Fibroblast of skin of abdomen (primary cell): ENCODE results near the gene CBLL1. TPM values are rescaled to one million over a fixed set of nuclear protein-coding genes. Genes with fewer than 3 reads are reported as not detected.

ENCODE experiments used
- DNase-seq: peaks from one replicate; pipeline ENCODE4 v3.0.0-alpha.2; 2013
- polyA plus RNA-seq, 2 experiments: library from polyadenylated mRNA; unstranded; fragments of 120-200 nt; gene quantifications; one replicate each; pipeline ENCODE4 v1.2.1, GENCODE V29; 2013; ENCODE audit not compliant: insufficient read length in 2 of 2

The CBLL1 gene, protein sequence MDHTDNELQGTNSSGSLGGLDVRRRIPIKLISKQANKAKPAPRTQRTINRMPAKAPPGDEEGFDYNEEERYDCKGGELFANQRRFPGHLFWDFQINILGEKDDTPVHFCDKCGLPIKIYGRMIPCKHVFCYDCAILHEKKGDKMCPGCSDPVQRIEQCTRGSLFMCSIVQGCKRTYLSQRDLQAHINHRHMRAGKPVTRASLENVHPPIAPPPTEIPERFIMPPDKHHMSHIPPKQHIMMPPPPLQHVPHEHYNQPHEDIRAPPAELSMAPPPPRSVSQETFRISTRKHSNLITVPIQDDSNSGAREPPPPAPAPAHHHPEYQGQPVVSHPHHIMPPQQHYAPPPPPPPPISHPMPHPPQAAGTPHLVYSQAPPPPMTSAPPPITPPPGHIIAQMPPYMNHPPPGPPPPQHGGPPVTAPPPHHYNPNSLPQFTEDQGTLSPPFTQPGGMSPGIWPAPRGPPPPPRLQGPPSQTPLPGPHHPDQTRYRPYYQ
- polyA plus RNA-seq (2013, experiment 1 of 2; ENCODE audit: insufficient read length), result 20.8 TPM
- polyA plus RNA-seq (2013, experiment 2 of 2; ENCODE audit: insufficient read length), result 20.7 TPM

DNA sequence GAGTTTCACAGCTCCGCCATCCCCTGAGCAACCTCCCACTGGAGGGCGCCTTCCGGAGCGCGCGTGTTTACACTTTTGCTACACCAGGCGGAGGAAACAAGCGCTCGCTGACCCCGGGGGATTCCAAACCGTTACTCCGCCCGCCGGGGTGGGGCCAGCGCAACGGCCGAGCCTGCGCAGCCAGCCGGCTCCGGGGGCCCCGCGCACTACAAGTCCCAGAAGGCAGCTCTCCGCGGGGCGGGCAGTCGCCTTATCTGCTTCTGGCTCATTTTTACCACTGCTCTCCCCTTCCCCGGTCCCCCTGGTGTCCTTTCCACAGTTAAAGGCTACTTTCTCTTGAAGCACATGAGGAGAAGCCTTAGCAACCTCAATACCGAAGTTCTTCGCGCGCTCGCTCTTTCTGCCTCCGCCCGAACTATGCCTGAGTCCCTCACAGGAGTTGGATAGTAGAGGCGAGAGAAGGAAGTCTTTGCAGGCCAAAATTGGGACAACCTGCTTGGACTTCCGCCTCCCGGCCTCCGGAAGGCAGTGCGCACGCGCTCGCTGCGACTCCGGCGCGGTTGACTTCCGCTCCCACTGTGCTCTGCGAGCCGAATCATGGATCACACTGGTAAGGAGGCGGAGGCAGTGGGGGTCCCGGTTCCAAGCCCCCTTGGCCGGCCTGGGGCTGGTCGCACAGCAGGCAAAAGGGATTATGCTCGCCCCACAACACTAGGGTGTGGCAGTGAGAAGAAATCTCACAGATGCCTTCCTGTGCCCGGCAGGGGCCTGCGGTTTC is at the start of gene CBLL1:
Gene CBLL1, plus strand, starts transcription at position 576 of the 778 bp plus-strand sequence. Its CDS starts 22 bp downstream, at position 598.
- peak; percentile 96 for DNase-seq

DNA sequence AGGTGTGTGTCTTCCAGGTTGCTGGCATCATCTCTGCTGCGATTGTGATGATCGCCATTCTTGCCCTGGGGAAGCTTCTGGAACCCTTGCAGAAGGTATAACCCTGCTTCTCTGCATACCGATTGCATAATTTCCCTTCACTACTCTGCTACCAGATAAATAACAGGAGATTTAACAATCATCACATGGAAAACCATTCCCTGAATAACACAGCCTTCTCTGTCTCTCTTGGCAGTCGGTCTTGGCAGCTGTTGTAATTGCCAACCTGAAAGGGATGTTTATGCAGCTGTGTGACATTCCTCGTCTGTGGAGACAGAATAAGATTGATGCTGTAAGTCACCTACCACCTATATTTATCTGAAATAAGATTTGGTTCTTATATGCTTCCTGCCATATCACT is 49.6 kb upstream of the CBLL1 start:
- peak; percentile 53 for DNase-seq

DNA sequence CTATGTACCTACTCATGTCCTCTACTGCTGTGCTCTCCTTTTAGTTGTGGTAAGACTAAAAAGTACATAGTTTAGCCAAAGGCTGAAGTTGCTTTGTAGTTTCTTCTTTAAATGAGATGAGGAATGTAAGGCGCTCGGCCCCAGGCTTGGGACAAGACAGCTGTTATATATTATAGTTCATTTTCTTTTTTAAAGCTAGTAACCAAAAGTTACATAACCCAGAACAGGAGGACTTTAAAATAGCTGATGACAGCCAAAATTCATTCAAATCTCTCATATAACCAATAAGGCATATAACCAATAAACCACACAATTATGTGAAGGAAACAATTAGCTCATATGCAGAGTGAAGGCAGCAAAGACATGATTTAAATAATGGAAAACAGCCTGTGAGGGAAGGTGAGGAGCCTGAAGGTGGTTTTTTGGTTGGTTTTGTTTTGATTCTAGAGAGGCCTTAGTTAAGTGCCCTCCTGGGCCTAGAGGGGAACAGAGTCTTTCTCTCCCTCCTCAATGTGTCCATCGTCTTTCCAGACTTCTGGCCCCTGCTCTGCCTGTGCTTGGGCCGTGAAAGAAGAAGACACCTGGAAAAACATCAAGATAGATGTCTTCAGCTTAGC is 47.5 kb upstream of the CBLL1 start:
- peak; percentile 60 for DNase-seq

DNA sequence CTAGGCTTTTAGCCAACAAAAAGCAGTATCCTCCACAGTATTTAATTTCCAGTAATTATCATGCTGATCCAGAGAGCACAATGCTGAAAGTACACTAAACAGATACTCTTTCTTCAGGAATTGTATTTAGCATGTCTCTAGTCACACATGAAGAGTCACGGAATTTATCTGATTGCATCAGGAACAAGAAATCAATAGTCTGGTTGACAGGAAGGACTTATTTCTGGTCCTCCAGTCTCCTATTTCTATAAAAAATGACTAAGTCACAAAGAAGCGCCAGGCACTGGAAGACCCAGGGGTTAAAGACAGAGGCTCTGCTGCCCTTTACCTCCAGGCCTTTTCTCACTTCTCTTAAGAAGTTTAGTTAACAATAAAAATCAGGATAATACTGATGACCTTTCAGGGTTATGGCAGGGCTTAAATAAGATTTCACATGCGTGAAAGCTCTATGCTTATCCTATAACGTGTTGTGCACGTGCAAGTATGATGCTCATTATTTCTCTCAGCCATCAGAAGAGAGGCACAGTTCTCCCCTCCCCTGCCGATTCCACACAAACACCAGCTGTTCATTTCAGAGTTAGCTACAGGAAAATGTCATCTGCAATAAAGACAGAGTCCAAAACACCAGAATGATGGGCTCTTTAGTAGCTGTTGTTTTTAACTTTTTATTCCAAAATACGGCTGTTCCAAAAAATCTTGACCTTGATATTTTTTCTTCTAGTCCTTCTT is 46.5 kb upstream of the CBLL1 start:
- DNase-seq, result no peak

DNA sequence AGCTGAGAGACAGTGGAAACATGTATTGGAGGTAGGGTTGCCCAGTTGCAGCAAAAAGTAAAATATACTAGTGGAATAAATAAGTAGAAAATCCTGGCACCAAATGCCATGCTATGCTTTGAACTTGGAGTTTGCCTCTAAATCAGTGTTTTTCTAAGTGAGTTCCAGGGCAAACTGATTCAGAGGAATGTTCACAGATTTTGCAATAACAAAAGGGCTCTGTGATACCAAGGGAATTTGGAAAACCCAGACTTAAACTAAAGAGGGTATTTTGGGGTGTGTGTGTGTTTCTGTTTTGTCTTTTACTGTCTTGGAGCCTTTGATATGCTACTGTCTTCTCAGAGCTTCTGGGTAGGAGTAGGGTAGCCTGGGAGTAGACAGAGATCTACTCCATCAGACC is 43.4 kb upstream of the CBLL1 start:
- no peak for DNase-seq

DNA sequence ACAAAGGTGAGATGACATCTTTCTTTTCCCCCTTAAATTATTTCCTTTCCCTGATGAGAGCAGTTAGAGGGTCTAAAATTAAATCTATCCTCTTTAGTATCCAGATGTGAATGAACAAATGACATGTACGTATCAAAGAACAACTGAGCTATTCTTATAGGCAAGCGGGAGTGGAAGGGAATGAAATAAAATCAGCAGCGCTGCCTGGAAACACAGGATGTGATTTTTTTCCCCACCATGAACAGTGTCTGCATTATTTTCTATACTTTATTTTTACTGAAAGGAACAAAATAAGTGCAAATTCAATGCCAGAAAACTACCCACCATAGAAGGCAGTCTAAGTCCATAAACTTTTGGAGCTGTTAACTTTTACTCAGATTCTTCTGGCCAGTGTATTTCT is 42.8 kb upstream of the CBLL1 start:
- no peak for DNase-seq

DNA sequence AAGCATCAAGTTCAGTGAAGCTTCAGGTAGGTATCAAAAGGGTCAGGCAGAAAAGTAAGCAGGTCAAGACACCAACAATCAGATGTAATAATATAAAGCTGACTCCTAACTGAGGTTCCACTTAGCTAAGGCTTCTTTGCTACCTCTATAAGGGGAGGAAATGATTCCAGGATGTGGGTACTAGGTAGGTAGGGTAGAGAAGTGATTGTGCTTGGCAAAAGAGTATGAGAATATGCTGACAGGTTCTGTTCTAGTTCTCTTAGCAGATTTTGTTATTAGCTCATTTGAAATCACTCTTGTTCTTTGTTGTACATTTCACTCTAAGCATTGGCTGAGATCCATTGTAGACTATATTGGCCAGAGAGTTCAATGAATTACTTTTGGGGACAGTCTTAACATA is 40.7 kb upstream of the CBLL1 start:
- no peak for DNase-seq

DNA sequence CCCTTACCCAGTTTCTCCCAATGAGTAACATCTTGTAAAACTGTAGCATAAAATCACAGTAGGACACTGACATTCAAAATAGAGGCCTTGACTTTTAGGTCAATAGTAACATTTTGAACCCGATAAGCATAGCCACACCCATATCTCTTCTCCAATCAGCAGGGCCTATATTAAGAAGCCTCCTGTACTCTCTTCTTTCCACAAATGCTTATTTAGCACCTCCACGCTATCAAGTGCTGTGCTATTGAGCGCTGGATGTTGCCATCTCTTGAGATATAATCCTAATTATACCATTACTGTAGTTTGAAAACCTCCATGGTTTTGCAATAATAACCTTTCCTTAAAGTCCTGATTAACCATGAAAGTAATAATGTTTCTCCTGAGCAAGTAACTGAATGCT is 40.1 kb upstream of the CBLL1 start:
- DNase-seq, result no peak

DNA sequence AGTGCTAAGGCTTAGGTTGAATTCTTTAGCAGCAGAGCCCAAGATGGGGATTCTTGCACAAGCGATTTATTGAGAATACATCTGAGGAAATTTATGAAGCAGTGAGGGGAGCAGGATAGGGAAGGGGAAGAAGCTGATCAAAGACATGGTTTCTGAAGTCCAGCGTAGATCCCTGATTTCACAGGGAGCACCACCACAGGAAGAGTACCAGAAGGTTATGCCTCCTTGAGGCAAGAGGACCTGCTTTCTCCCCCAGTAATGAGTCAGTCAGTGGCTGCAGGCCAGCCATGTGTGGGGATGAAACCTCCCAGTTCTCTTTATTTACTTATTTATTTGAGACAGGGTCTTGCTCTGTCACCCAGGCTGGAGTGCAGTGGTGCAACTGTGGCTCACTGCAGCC is 35.0 kb upstream of the CBLL1 start:
- no peak for DNase-seq

DNA sequence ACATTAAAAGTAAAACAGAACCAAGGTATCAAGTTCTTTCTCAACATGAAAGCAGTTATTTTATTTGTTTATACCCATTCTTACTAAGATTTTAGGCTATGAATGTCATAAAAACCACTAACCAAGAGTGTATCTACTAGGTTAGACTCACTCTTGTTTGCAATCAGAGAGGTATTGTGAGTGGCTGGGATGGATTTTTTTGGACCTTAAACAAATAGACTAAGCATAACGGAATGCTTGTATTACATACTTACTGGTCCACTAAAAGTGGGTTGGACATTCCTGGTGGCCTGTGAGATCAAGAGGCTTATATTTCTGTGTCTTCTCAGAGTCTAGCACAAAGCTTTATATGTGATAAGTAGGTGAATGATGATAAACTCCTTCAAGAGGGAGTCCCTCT is 32.6 kb upstream of the CBLL1 start:
- peak; percentile 45 for DNase-seq

DNA sequence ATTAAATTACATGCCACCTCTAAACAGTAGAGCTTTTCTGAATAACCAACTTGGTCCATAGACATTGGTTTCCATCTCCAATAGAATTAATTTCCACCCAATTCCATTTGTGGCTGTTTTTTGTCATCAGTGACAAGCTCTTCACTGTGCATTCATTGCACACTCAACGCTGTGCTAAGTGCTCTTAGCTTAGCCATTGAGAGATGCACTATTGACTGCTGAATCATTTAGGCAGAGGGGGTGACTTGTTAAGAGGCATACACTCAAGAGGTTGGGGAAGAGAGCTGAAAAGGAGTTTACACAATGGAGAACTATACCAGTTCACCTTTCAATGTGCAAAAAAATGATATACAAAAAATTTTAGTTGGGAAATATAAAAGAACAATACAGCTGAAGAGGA is 31.9 kb upstream of the CBLL1 start:
- DNase-seq, result no peak

DNA sequence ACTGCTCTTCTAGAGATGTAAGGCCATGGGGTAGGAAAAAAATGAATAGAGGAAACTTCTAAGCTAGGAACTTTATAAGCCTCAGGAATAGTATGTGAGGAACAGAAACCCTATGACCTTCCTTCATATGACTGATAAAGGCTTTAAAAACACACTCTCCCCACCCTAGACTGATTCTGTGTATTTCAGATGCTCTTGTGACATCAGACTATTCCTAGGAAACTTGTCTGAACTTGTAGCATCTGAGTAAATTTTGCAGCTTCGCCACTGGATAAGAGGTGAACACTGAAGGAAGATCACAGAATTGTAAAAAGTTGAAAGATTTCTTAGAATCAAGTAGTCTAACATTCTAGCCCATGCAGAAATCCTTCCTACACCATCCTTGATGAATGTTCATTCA is 31.0 kb upstream of the CBLL1 start:
- no peak for DNase-seq

DNA sequence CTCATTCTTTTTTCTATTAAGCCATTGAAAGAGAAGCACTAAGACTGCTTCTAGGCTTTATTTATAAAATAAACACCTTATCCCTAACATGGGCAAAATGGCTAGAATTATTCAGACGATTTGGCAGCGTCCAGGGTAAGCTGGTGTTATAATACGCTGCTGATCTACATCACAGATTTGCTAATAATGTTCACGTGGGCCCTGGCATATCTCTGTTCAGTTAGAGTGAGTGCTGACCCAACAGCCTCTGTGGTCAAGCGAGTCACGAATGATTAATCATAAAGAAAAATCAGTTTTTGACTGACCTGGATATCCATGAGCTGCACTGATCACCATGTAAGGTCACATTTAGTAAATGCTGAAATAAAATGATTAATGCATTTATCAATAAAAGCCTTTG is 28.4 kb upstream of the CBLL1 start:
- DNase-seq, result no peak

DNA sequence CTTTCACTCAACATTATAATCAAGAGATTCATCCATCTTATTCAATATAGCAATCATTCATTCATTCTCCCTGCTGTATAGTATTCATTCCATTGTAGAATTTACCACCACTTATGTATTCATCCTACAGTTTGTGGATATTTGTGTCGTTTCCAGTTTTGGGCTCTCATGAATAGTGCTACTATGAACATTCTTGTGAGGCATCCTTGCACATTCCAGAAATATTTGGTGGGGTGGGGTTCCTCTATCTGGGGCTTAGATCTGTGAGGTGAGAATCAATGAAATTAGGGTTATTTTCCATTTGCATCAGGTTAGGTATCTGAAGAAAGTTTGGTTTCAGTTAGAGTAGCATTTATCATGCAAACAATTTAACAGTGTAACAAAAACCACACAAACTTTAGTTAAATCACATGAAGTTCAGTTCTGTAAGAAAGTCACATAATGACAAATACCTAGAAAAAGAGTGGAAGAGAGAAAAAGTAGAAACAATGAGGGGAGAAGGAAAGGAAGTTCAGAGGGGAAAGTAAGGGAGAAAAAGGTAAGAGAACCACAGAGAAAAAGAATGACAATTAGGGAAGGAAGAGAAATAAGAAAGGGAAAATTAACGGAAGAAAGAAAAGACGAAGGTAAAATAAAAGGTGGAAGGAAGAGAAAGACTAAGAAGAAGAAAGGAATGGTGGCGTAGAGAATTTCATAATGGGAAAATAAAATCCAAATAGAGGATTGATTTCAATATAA is 25.3 kb upstream of the CBLL1 start:
- DNase-seq, result no peak

DNA sequence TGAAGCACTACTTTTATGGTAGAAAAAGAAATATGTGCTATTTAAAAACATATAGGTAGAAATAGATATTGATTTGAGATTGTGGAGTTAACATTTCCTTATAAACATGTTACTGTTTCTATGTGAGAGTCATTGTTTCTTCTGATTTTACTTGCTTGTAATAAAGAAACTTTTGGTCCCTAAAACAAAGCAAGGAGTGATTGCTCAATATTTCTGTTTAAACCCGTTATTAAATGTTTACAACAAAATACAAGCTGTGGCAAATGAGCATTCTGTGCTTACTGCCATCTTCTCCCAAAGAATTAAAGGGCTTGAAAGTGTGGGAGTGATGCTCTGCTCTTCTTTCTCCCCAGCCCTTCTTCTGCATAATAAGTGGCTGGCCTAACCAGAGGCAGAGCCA is 22.7 kb upstream of the CBLL1 start:
- no peak for DNase-seq

DNA sequence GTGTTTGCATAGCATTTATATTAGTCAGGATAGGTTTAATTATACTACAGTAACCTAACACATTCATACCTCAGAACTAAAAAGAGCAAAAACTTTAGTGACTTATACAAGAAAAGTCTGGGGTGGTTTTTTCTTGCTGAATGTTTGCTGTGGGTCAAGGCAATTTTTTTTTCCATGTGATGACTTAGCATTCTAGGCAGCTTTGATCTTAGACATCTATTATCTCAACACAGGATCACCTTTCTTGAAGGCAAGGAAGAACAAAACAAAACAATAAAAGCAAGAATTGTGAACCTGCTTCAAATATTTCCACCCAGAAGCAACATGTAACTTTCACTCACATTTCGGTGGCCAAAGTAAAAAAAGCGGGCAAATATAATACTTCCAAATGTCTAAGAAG is 20.7 kb upstream of the CBLL1 start:
- no peak for DNase-seq

DNA sequence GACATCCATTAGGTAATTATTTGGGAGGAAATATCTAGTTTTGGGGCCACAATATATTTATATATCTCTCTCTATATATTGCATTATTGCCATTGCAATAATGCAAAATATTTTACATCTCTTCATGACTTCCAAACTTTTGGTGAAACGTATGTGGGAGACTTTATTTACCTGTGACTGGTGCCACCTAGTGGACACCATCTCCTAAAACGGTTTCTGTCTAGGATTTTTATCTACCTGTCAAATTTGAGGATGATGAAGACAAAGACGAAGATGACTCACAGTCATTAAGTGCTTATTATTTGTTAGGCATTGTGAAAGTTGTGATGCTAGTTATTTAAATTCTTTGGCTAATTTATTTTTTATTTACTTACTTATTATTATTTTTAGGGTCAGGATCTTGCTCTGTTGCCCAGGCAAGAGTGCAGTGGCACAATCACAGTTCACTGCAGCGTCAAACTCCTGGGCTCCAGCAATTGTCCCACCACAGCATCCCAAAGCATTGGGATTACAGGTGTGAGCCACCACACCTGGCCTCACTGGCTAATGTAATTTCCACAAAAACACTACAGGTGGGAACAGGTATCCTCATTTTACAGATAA is 18.7 kb upstream of the CBLL1 start:
- DNase-seq, result peak; percentile 57

DNA sequence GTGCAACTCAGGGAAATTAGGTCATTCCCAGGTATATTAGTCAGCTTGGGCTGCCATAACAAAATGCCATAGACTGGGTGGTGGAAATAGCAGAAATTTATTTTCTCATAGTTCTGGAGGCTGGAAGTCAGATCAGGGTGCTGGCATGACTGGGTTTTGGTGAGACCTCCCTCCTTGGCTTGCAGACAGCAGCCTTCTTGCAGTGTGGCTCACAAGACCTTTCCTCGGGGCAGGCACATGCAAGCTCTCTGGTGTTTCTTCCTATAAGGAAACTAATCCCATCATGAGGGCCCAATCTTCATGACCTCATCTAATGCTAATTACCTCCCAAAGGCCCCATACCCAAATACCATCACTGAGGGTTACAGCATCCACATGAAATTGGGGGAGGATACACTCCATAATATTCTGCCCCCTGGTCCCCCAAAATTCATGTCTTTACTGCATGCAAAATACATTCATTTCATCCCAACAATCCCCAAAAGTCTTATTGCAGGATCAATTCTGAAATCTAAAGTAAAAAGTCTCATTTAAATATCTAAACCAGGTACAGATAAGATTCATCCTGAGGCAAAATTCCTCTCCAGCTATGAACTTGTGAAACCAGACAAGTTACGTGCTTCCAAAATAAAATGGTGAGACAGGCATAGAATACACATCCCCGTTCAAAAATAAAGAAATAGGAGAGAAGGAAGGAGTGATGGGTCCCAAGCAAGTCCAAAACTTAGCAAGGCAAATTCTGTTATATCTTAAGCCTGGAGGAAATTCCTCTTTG is 17.4 kb upstream of the CBLL1 start:
- DNase-seq, result no peak

DNA sequence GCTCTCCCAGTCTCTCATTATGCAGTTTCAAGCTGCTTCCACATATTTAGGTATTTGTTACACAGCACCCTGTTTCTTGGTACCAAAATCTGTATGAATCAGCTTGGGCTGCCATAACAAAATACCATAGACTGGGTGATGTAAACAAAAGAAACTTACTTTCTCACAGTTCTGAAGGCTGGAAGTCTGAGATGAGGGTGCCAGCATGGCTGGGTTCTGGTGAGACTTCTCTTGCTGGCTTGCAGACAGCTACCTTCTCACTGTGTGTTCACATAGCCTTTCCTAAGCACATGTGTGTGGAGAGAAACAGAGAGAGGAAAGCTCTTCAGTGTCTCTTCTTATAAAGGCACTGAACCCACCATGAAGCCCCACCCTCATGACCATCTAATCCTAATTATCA is 15.7 kb upstream of the CBLL1 start:
- no peak for DNase-seq
